HG02885 (cell line): Measurements from ENCODE around the gene TANC1.

Experiments used
- ATAC-seq: cut with Tn5 transposase; IDR thresholded peaks from one replicate; pipeline ENCODE4 v1.9.1; 2021; ENCODE audit warnings: mild to moderate bottlenecking; ENCODE audit not compliant: unreplicated experiment, poor library complexity

Gene TANC1

GRCh38 chr2:159204381-159205144 is 236.1 kb downstream of the TANC1 start:
- ATAC-seq, result no peak

- ATAC-seq, result no peak
Measured at GRCh38 chr2:159206736-159207380, 238.4 kb downstream of the TANC1 start.

- no peak for ATAC-seq
Measured at GRCh38 chr2:159208438-159208837, 240.0 kb downstream of the TANC1 start.

GRCh38 chr2:159209341-159210306 is 241.2 kb downstream of the TANC1 start:
- peak; percentile 62 for ATAC-seq

GRCh38 chr2:159211447-159212396 is 243.3 kb downstream of the TANC1 start:
- no peak for ATAC-seq

GRCh38 chr2:159213296-159213695 is 244.9 kb downstream of the TANC1 start:
- no peak for ATAC-seq

- ATAC-seq, result no peak
Measured at GRCh38 chr2:159214325-159214865, 246.0 kb downstream of the TANC1 start.

- no peak for ATAC-seq
Measured at GRCh38 chr2:159215116-159215515, 246.7 kb downstream of the TANC1 start.

- no peak for ATAC-seq
Measured at GRCh38 chr2:159217676-159218075, 249.2 kb downstream of the TANC1 start.

GRCh38 chr2:159218389-159218788 is 249.9 kb downstream of the TANC1 start:
- no peak for ATAC-seq

GRCh38 chr2:159219394-159219998 is 251.1 kb downstream of the TANC1 start:
- no peak for ATAC-seq

- no peak for ATAC-seq
Measured at GRCh38 chr2:159224061-159224813, 255.8 kb downstream of the TANC1 start.

- ATAC-seq, result no peak
Measured at GRCh38 chr2:159225025-159226016, 256.9 kb downstream of the TANC1 start.

- no peak for ATAC-seq
Measured at GRCh38 chr2:159226059-159226461, 257.6 kb downstream of the TANC1 start.

- no peak for ATAC-seq
Measured at GRCh38 chr2:159226608-159227385, 258.4 kb downstream of the TANC1 start.

GRCh38 chr2:159227467-159227866 is 259.0 kb downstream of the TANC1 start:
- no peak for ATAC-seq
